OCI-LY3 (cell line): ENCODE data around the gene DSTYK.

Experiments used
- CTCF ChIP-seq: fragments of 200-600, 300-600 bp; sonication (generic); IDR thresholded peaks from 2 replicates; pipeline ENCODE4 v1.5.1; 2014; ENCODE audit warnings: antibody characterized with exemption, low read length, low read depth
- EZH2phosphoT487 ChIP-seq: fragments of 200-600 bp; shearing (Covaris generic); IDR thresholded peaks from 2 replicates; pipeline ENCODE4 v1.6.1; 2018; ENCODE audit warnings: antibody characterized with exemption, mixed run types, low read depth

- TF ChIP-seq CTCF (no peak), EZH2phosphoT487 (no peak)
Measured at GRCh38 chr1:205098242-205098641, 113.3 kb downstream of the DSTYK start.
